K562 (cell line): ENCODE data around the gene GATB. TPM values are rescaled to one million over a fixed set of nuclear protein-coding genes. Genes with fewer than 3 reads are reported as not detected.

ENCODE experiments used
- ATAC-seq: fragments of 200-7000 bp; cut with Tn5 transposase; 3 replicates; pipeline ENCODE4 v1.9.1; 2020; ENCODE audit warnings: moderate library complexity
- BruUV-seq: library from RNA; stranded (reverse); fragments of 400-500 nt; replicated peaks from 2 replicates; lab custom pipeline; 2021; lab: Mats Ljungman, UMichigan
- CTCF ChIA-PET: fragments of 300-600 bp; formaldehyde crosslinking; extraction: SDS; loops from one replicate; lab custom pipeline; 2021; ENCODE audit warnings: low intra/inter-chr PET ratio; lab: Yijun Ruan, JAX
- POLR2A ChIA-PET: fragments of 300-600, 350-650 bp; sonication (Branson Sonifier 250); formaldehyde crosslinking; extraction: SDS; loops from one replicate; lab custom pipeline; 2021; ENCODE audit warnings: antibody characterized with exemption, inconsistent platforms; lab: Yijun Ruan, JAX
- DNase-seq, 4 experiments: peaks; one replicate each; pipeline versions ENCODE4 v3.0.0 to v3.0.0-alpha.2; 2011 to 2018; ENCODE audit warnings: low spot score in 3 of 4, mixed read lengths in 3 of 4; ENCODE audit errors: extremely low read depth in 1 of 4
- FAIRE-seq: peaks from 2 replicates; lab custom pipeline; 2011; peaks lifted over from hg19 to GRCh38; lab: Jason Lieb, UNC
- H2AFZ ChIP-seq: 2 replicates; pipeline ENCODE4 v1.6.0; 2011; ENCODE audit warnings: low read depth, low read length, control low read depth, inconsistent platforms
- H3K27ac ChIP-seq: fragments of 200-600 bp; 3 replicates; pipeline ENCODE4 v1.8.0; 2011; ENCODE audit warnings: low read depth, mild to moderate bottlenecking, control low read depth, inconsistent platforms, low read length, moderate library complexity, mixed read lengths; ENCODE audit errors: extremely low read depth
- H3K27me3 ChIP-seq, 2 experiments: fragments of 300-600 bp in 1 of 2; 2 replicates in 1 of 2; 3 replicates in 1 of 2; pipeline versions ENCODE4 v1.6.0 to v1.8.0; 2011; ENCODE audit warnings: inconsistent platforms in 2 of 2, low read length in 2 of 2, mild to moderate bottlenecking in 1 of 2, mixed read lengths in 1 of 2, moderate library complexity in 1 of 2; ENCODE audit not compliant: control insufficient read depth in 2 of 2, insufficient read depth in 2 of 2
- H3K36me3 ChIP-seq: fragments of 300-600 bp; 3 replicates; pipeline ENCODE4 v1.8.0; 2011; ENCODE audit warnings: mild to moderate bottlenecking, low read length, inconsistent platforms; ENCODE audit not compliant: control insufficient read depth, insufficient read depth
- H3K4me1 ChIP-seq, 2 experiments: fragments of 200-600 bp in 1 of 2; replicated peaks in 1 of 2; 2 replicates in 1 of 2; 3 replicates in 1 of 2; pipeline versions ENCODE4 v1.5.1 to v1.8.0; 2011; ENCODE audit warnings: inconsistent platforms in 2 of 2, low read length in 2 of 2, mild to moderate bottlenecking in 1 of 2, mixed read lengths in 1 of 2, moderate library complexity in 1 of 2; ENCODE audit not compliant: control insufficient read depth in 2 of 2, insufficient read depth in 2 of 2
- H3K4me2 ChIP-seq: 2 replicates; pipeline ENCODE4 v1.6.1; 2011; ENCODE audit warnings: low read length, control low read depth, inconsistent platforms, mixed read lengths; ENCODE audit not compliant: insufficient read depth
- H3K4me3 ChIP-seq: fragments of 200-600 bp; sonication (generic), shearing (Covaris generic); 2 replicates; pipeline ENCODE4 v1.5.1; 2016; ENCODE audit warnings: control low read depth, inconsistent platforms
- H3K79me2 ChIP-seq: fragments of 200-600 bp; 3 replicates; pipeline ENCODE4 v1.8.0; 2011; ENCODE audit warnings: low read length, inconsistent platforms; ENCODE audit not compliant: control insufficient read depth, insufficient read depth
- H3K9ac ChIP-seq, 2 experiments: 2 replicates each; pipeline versions ENCODE4 v1.6.0 to v1.6.1; 2011; ENCODE audit warnings: low read depth in 2 of 2, low read length in 2 of 2, control low read depth in 1 of 2, inconsistent platforms in 1 of 2, mild to moderate bottlenecking in 1 of 2, mixed read lengths in 1 of 2; ENCODE audit not compliant: insufficient read depth in 1 of 2
- H3K9me1 ChIP-seq: one replicate; pipeline ENCODE4 v1.6.0; 2011; ENCODE audit warnings: inconsistent platforms, mild to moderate bottlenecking, low read length, moderate library complexity; ENCODE audit not compliant: control insufficient read depth, insufficient read depth
- H3K9me3 ChIP-seq: replicated peaks from 2 replicates; pipeline ENCODE4 v1.5.1; 2011; ENCODE audit warnings: low read depth, low read length, inconsistent platforms; ENCODE audit not compliant: control insufficient read depth, insufficient read depth
- H4K20me1 ChIP-seq: replicated peaks from 2 replicates; pipeline ENCODE4 v1.6.1; 2011; ENCODE audit warnings: low read length, inconsistent platforms, mixed read lengths; ENCODE audit not compliant: control insufficient read depth, insufficient read depth
- FOSL1 ChIP-seq: fragments of 200-800 bp; sonication (Bioruptor generic); conservative IDR thresholded peaks from 2 replicates; pipeline ENCODE4 v1.6.1; 2016; ENCODE audit warnings: missing genetic modification characterization, missing compliant biosample characterization
- JUND ChIP-seq, 2 experiments: IDR thresholded peaks; 2 replicates in 1 of 2; 3 replicates in 1 of 2; pipeline ENCODE4 v1.6.1; 2011; ENCODE audit warnings: borderline replicate concordance in 2 of 2, low read depth in 2 of 2, low read length in 2 of 2, improper control_type of control experiment in 1 of 2, missing biosample characterization in 1 of 2, missing genetic modification characterization in 1 of 2, missing genetic modification reagents in 1 of 2
- MAFK ChIP-seq: IDR thresholded peaks from 2 replicates; pipeline ENCODE4 v1.6.1; 2011; ENCODE audit warnings: low read length, improper control_type of control experiment
- NFE2 ChIP-seq: IDR thresholded peaks from 2 replicates; pipeline ENCODE4 v1.6.1; 2014; ENCODE audit warnings: antibody characterized with exemption, low read depth
- NFIC ChIP-seq: fragments of 450-650 bp; IDR thresholded peaks from 2 replicates; pipeline ENCODE4 v1.6.1; 2017; ENCODE audit warnings: mild to moderate bottlenecking, inconsistent platforms
- RAD21 ChIP-seq, 2 experiments: fragments of 250-450 bp in 1 of 2; fragments of 450-650 bp in 1 of 2; sonication (Bioruptor Pico) in 1 of 2; formaldehyde crosslinking in 1 of 2; IDR thresholded peaks in 1 of 2; conservative IDR thresholded peaks in 1 of 2; 2 replicates each; pipeline versions ENCODE4 v1.4.0 to v1.8.0; 2020 to 2022; ENCODE audit warnings: mild to moderate bottlenecking in 2 of 2, moderate library complexity in 1 of 2
- ZNF316 ChIP-seq: fragments of 450-650 bp; IDR thresholded peaks from 2 replicates; pipeline ENCODE4 v1.6.1; 2016
- WGBS: fragments of 100-300 bp; shearing (Covaris generic); methylation state at CpG from one replicate; pipeline ENCODE4 v1.1.6; 2016; ENCODE audit warnings: low coverage, mixed read lengths; ENCODE audit not compliant: insufficient coverage; ENCODE audit errors: missing lambda C conversion rate; 5-methylcytosine and 5-hydroxymethylcytosine counted together
- in situ Hi-C: fragments of 300-500 bp; cut with MboI; formaldehyde crosslinking; loops from 4 replicates; pipeline ENCODE4 v1.15.0; 2018; ENCODE audit warnings: inconsistent platforms, mixed read lengths
- intact Hi-C: fragments of 100-400 bp; cut with micrococcal nuclease; formaldehyde crosslinking; loops from 2 replicates; pipeline ENCODE4 v1.14.2; 2022
- polyA plus RNA-seq, 8 experiments: library from polyadenylated mRNA; depleted of rRNA in 4 of 8; stranded (reverse) in 5 of 8; unstranded in 3 of 8; fragments of >200 nt; fragmentation: Nextera tagmentation in 2 of 8; fragmentation: Illumina TruSeq in 1 of 8; extraction: Ambion mirVana in 2 of 8; extraction: Trizol in 1 of 8; gene quantifications; 2 replicates each; pipeline versions ENCODE4 v1.2.1 to v1.2.3, GENCODE V29; 2011 to 2014; ENCODE audit warnings: inconsistent platforms in 1 of 8, missing spikeins in 1 of 8
- total RNA-seq, 7 experiments: library from RNA; depleted of rRNA in 6 of 7; stranded (reverse); fragments of >200 nt in 6 of 7; fragmentation: Illumina TruSeq in 2 of 7; extraction: Trizol in 2 of 7; gene quantifications; 2 replicates each; pipeline versions ENCODE4 v1.2.1 to v1.2.3, GENCODE V29; 2011 to 2021; ENCODE audit warnings: low replicate concordance in 1 of 7
- TF ChIP-seq, protein P1 (sequence below): sonication (generic); formaldehyde crosslinking; IDR thresholded peaks from 2 replicates; pipeline ENCODE4 v1.5.0; 2020; ENCODE audit warnings: missing genetic modification reagents
- TF ChIP-seq, protein P2 (sequence below): sonication (generic); IDR thresholded peaks from 2 replicates; pipeline ENCODE4 v1.6.1; 2016
- TF ChIP-seq, protein P3 (sequence below), 2 experiments: fragments of 450-650 bp in 1 of 2; sonication (generic) in 1 of 2; formaldehyde crosslinking in 1 of 2; IDR thresholded peaks in 1 of 2; conservative IDR thresholded peaks in 1 of 2; 2 replicates each; pipeline versions ENCODE4 v1.6.1 to v1.8.1; 2016 to 2023; ENCODE audit warnings: mild to moderate bottlenecking in 2 of 2, moderate library complexity in 2 of 2, inconsistent platforms in 1 of 2, missing genetic modification reagents in 1 of 2
- TF ChIP-seq, protein P4 (sequence below), 3 experiments: IDR thresholded peaks in 2 of 3; conservative IDR thresholded peaks in 1 of 3; 2 replicates each; pipeline ENCODE4 v1.5.1; 2011 to 2012; ENCODE audit warnings: low read length in 3 of 3, mild to moderate bottlenecking in 3 of 3, control low read depth in 2 of 3, improper control_type of control experiment in 1 of 3, inconsistent platforms in 1 of 3, low read depth in 1 of 3, mixed read lengths in 1 of 3, moderate library complexity in 1 of 3; ENCODE audit not compliant: insufficient read depth in 2 of 3

GATB gene
- total and polyA plus RNA-seq, 9 of the 15 experiments (the other 6 are each of a cell fraction or from before 2014, with no cell fraction given) = 15.3 to 31.8 (median 26.2) TPM

DNA sequence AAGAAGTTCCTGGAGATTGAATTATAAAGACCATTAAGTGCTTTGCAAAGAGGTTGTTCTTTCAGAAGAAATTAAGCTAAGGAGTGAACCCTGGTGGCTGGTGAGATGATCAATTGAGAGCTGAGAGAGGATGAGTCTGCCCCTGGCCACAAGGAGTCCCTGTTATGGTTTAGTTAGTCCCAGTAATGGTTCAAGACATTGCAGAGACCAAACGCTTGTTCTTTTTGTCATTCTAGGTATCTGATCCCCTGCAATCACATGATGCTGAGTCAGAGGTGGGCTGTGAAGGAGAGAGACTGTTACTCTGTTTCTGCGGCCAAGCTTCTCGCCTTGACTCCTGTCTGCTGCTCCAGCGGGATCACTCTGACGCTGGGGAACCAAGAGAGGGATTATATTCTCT lies 114.5 kb downstream of the GATB start:
- POLR2A ChIA-PET = no interaction called here
- in situ Hi-C loops = no loop called here
- peak; percentile 40 for FAIRE-seq

More for the DNA sequence above, 114.5 kb downstream of the GATB start:
- DNase-seq (peak in 1 of 4 experiments; percentile 28), ATAC-seq (peak; percentile 73)
- Histone ChIP-seq H3K4me2 (peak overlapping the region; percentile 50), H3K9ac (no peak overlapping the region), H3K36me3 (no peaks in the 10 kb centered on the region), H3K79me2 (no peaks in the 10 kb centered on the region), H3K4me1 (no peaks in the 10 kb centered on the region), H3K27me3 (peaks cover 15% of the 10 kb centered on the region in 2 experiments), H4K20me1 (no peaks in the 10 kb centered on the region), H3K27ac (no peak overlapping the region), H3K4me3 (no peak overlapping the region), H3K9me1 (no peaks in the 10 kb centered on the region), H3K9me3 (no peaks in the 10 kb centered on the region), H2AFZ (peak overlapping the region; percentile 63; the same call in 1 of the 2 replicates)
- intact Hi-C loops = loop anchor here (10.0 kb wide), 4 partner anchors 158 to 748 kb away; no protein-coding TSS in a partner anchor
- TF ChIP-seq, protein P1, sequence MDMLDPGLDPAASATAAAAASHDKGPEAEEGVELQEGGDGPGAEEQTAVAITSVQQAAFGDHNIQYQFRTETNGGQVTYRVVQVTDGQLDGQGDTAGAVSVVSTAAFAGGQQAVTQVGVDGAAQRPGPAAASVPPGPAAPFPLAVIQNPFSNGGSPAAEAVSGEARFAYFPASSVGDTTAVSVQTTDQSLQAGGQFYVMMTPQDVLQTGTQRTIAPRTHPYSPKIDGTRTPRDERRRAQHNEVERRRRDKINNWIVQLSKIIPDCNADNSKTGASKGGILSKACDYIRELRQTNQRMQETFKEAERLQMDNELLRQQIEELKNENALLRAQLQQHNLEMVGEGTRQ = peak; percentile 27; the same call in 1 of the 2 replicates
- TF ChIP-seq MAFK (peak; percentile 35; the same call in 1 of the 2 replicates), JUND (IDR thresholded peaks at IDR 0.05; ENCODE audit: borderline replicate concordance, low read depth, low read length) (peak; percentile 58; the same call in 1 of the 2 replicates), JUND (tag; IDR thresholded peaks at IDR 0.05; ENCODE audit: borderline replicate concordance, low read depth, low read length) (peak; percentile 29; the same call in 1 of the 3 replicates), FOSL1 (peak; percentile 82), NFIC (no peak), RAD21 (CRISPR knock-in tag; conservative IDR thresholded peaks at IDR 0.05 in 1 of 2, IDR thresholded peaks at IDR 0.05 in 1 of 2) (peak; percentile 8 to 33; a peak in 1 of 4 replicates), ZNF316 (no peak), NFE2 (0 out of 2 replicates have a peak, but pooled peaks have one; percentile 36)
- TF ChIP-seq, protein P2, sequence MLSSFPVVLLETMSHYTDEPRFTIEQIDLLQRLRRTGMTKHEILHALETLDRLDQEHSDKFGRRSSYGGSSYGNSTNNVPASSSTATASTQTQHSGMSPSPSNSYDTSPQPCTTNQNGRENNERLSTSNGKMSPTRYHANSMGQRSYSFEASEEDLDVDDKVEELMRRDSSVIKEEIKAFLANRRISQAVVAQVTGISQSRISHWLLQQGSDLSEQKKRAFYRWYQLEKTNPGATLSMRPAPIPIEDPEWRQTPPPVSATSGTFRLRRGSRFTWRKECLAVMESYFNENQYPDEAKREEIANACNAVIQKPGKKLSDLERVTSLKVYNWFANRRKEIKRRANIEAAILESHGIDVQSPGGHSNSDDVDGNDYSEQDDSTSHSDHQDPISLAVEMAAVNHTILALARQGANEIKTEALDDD = peak; percentile 69; the same call in 1 of the 2 replicates
- TF ChIP-seq, protein P3, sequence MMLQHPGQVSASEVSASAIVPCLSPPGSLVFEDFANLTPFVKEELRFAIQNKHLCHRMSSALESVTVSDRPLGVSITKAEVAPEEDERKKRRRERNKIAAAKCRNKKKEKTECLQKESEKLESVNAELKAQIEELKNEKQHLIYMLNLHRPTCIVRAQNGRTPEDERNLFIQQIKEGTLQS (IDR thresholded peaks at IDR 0.05) = peak; percentile 31; the same call in 1 of the 2 replicates
- TF ChIP-seq, protein P3 (CRISPR knock-in tag; conservative IDR thresholded peaks at IDR 0.05) = no peak
- TF ChIP-seq, protein P4, sequence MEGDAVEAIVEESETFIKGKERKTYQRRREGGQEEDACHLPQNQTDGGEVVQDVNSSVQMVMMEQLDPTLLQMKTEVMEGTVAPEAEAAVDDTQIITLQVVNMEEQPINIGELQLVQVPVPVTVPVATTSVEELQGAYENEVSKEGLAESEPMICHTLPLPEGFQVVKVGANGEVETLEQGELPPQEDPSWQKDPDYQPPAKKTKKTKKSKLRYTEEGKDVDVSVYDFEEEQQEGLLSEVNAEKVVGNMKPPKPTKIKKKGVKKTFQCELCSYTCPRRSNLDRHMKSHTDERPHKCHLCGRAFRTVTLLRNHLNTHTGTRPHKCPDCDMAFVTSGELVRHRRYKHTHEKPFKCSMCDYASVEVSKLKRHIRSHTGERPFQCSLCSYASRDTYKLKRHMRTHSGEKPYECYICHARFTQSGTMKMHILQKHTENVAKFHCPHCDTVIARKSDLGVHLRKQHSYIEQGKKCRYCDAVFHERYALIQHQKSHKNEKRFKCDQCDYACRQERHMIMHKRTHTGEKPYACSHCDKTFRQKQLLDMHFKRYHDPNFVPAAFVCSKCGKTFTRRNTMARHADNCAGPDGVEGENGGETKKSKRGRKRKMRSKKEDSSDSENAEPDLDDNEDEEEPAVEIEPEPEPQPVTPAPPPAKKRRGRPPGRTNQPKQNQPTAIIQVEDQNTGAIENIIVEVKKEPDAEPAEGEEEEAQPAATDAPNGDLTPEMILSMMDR (IDR thresholded peaks at IDR 0.05 in 2 of 3, conservative IDR thresholded peaks at IDR 0.05 in 1 of 3; ENCODE audit: insufficient read depth in 2 of 3, low read depth in 1 of 3, low read length in 3 of 3) = peak; percentile 38 to 52 (median 49); a peak in 3 of 6 replicates
- CTCF ChIA-PET = no interaction called here
- no TSS peak for BruUV-seq
- WGBS = 0% methylated on average over 5 of the region's 5 CpGs
